Measurements from ENCODE around the gene CACNA1I.

Gene CACNA1I

GRCh38 chr22:39706376-39707140, 136.0 kb downstream of the CACNA1I start:
- no peak overlapping the region for H3K4me3 ChIP-seq (ENCODE audit: low read depth, low read length)
- DNase-seq (ENCODE audit: low read depth): no peak

GRCh38 chr22:39707351-39707750, 136.8 kb downstream of the CACNA1I start:
- DNase-seq (ENCODE audit: low read depth): no peak
- no peak overlapping the region for H3K4me3 ChIP-seq (ENCODE audit: low read depth, low read length)

GRCh38 chr22:39707816-39708215, 137.3 kb downstream of the CACNA1I start:
- no peak overlapping the region for H3K4me3 ChIP-seq (ENCODE audit: low read depth, low read length)
- DNase-seq (ENCODE audit: low read depth): no peak

- DNase-seq (ENCODE audit: low read depth): no peak
- H3K4me3 ChIP-seq (ENCODE audit: low read depth, low read length): no peak overlapping the region
Measured at GRCh38 chr22:39710380-39711150, 140.0 kb downstream of the CACNA1I start.

GRCh38 chr22:39712081-39712480, 141.5 kb downstream of the CACNA1I start:
- DNase-seq (ENCODE audit: low read depth): no peak

GRCh38 chr22:39712751-39713525, 142.4 kb downstream of the CACNA1I start:
- no peak for DNase-seq (ENCODE audit: low read depth)
- H3K4me3 ChIP-seq (ENCODE audit: low read depth, low read length): no peak overlapping the region

More at GRCh38 chr22:39712081-39712480, 141.5 kb downstream of the CACNA1I start:
- H3K4me3 ChIP-seq (ENCODE audit: low read depth, low read length): no peak overlapping the region

- no peak for DNase-seq (ENCODE audit: low read depth)
- H3K4me3 ChIP-seq (ENCODE audit: low read depth, low read length): no peak overlapping the region
Measured at GRCh38 chr22:39713799-39714290, 143.3 kb downstream of the CACNA1I start.

GRCh38 chr22:39714321-39714720, 143.8 kb downstream of the CACNA1I start:
- H3K4me3 ChIP-seq (ENCODE audit: low read depth, low read length): no peak overlapping the region
- DNase-seq (ENCODE audit: low read depth): no peak

GRCh38 chr22:39715778-39716495, 145.4 kb downstream of the CACNA1I start:
- DNase-seq (ENCODE audit: low read depth): no peak
- no peak overlapping the region for H3K4me3 ChIP-seq (ENCODE audit: low read depth, low read length)

GRCh38 chr22:39716534-39716933, 146.0 kb downstream of the CACNA1I start:
- no peak overlapping the region for H3K4me3 ChIP-seq (ENCODE audit: low read depth, low read length)
- no peak for DNase-seq (ENCODE audit: low read depth)

GRCh38 chr22:39717099-39717498, 146.5 kb downstream of the CACNA1I start:
- no peak for DNase-seq (ENCODE audit: low read depth)

GRCh38 chr22:39718206-39718605, 147.7 kb downstream of the CACNA1I start:
- DNase-seq (ENCODE audit: low read depth): no peak

More at GRCh38 chr22:39717099-39717498, 146.5 kb downstream of the CACNA1I start:
- H3K4me3 ChIP-seq (ENCODE audit: low read depth, low read length): no peak overlapping the region

GRCh38 chr22:39718921-39719475, 148.4 kb downstream of the CACNA1I start:
- DNase-seq (ENCODE audit: low read depth): no peak
- no peak overlapping the region for H3K4me3 ChIP-seq (ENCODE audit: low read depth, low read length)

More at GRCh38 chr22:39718206-39718605, 147.7 kb downstream of the CACNA1I start:
- H3K4me3 ChIP-seq (ENCODE audit: low read depth, low read length): no peak overlapping the region

- H3K4me3 ChIP-seq (ENCODE audit: low read depth, low read length): no peak overlapping the region
- DNase-seq (ENCODE audit: low read depth): no peak
Measured at GRCh38 chr22:39719559-39720450, 149.3 kb downstream of the CACNA1I start.

- H3K4me3 ChIP-seq (ENCODE audit: low read depth, low read length): no peak overlapping the region
- DNase-seq (ENCODE audit: low read depth): no peak
Measured at GRCh38 chr22:39721206-39722031, 150.9 kb downstream of the CACNA1I start.

- DNase-seq (ENCODE audit: low read depth): no peak
Measured at GRCh38 chr22:39722032-39722325, 151.4 kb downstream of the CACNA1I start.

GRCh38 chr22:39722501-39722900, 151.9 kb downstream of the CACNA1I start:
- no peak for DNase-seq (ENCODE audit: low read depth)
- no peak overlapping the region for H3K4me3 ChIP-seq (ENCODE audit: low read depth, low read length)

More at GRCh38 chr22:39722032-39722325, 151.4 kb downstream of the CACNA1I start:
- H3K4me3 ChIP-seq (ENCODE audit: low read depth, low read length): no peak overlapping the region
